HL-60 (cell line): Measurements from ENCODE around the gene EDEM1.
"Not testable (repeated sequence)": the region's sequence is repeated elsewhere in the genome, so short reads cannot be mapped to it uniquely, and the experiment has no call there.

Experiments used
- CTCF ChIP-seq: IDR thresholded peaks from one replicate; pipeline ENCODE4 v1.5.1; 2011; ENCODE audit warnings: low read length, control low read depth, inconsistent platforms; ENCODE audit not compliant: insufficient read depth
- GABPA ChIP-seq: IDR thresholded peaks from 2 replicates; pipeline ENCODE4 v1.6.1; 2012; ENCODE audit warnings: low read depth

GRCh38 chr3:5179036-5179435 is 8.5 kb upstream of the EDEM1 start:
- TF ChIP-seq CTCF, GABPA: not testable (repeated sequence)
